OCI-LY3 (cell line): ENCODE measurements around the gene PTPN6.

Experiments used
- H2AFZ ChIP-seq: fragments of 200-600, 300-600 bp; shearing (Covaris generic); 2 replicates; pipeline ENCODE4 v1.6.0; 2014; ENCODE audit warnings: antibody characterized with exemption, low read depth, low read length
- H3K27ac ChIP-seq: fragments of 200-600, 300-600 bp; sonication (generic); 2 replicates; pipeline ENCODE4 v1.5.1; 2014; ENCODE audit warnings: mild to moderate bottlenecking, low read length, moderate library complexity, mixed read lengths
- H3K27me3 ChIP-seq: fragments of 200-600, 300-600 bp; sonication (generic); 2 replicates; pipeline ENCODE4 v1.6.1; 2014; ENCODE audit warnings: low read depth, low read length, mixed read lengths
- H3K36me3 ChIP-seq: fragments of 200-600, 300-600 bp; sonication (generic); replicated peaks from 2 replicates; pipeline ENCODE3; 2014; ENCODE audit warnings: low read depth, low read length, mixed read lengths
- H3K4me1 ChIP-seq: fragments of 300-600, 200-600 bp; sonication (generic); 2 replicates; pipeline ENCODE4 v1.6.1; 2014; ENCODE audit warnings: low read length, mixed read lengths
- H3K4me2 ChIP-seq: fragments of 200-600, 300-600 bp; sonication (generic); 2 replicates; pipeline ENCODE4 v1.6.1; 2014; ENCODE audit warnings: low read length, mixed read lengths
- H3K4me3 ChIP-seq: fragments of 300-600, 200-600 bp; sonication (generic); 2 replicates; pipeline ENCODE4 v1.5.1; 2014; ENCODE audit warnings: antibody characterized with exemption, mild to moderate bottlenecking, low read length, moderate library complexity
- H3K79me2 ChIP-seq: fragments of 300-600, 200-600 bp; shearing (Covaris generic); 2 replicates; pipeline ENCODE4 v1.6.1; 2014; ENCODE audit warnings: mild to moderate bottlenecking, low read length, mixed read lengths
- H3K9ac ChIP-seq: fragments of 300-600, 200-600 bp; shearing (Covaris generic); 2 replicates; pipeline ENCODE4 v1.6.0; 2014; ENCODE audit warnings: mild to moderate bottlenecking, low read length, moderate library complexity
- H3K9me3 ChIP-seq: fragments of 200-600, 300-600 bp; shearing (Covaris generic); 2 replicates; pipeline ENCODE4 v1.6.1; 2014; ENCODE audit warnings: low read length, mixed read lengths; ENCODE audit not compliant: insufficient read depth
- H4K20me1 ChIP-seq: fragments of 200-600, 300-600 bp; sonication (generic); 2 replicates; pipeline ENCODE4 v1.6.1; 2016; ENCODE audit warnings: low read length, mixed read lengths; ENCODE audit not compliant: insufficient read depth
- EZH2phosphoT487 ChIP-seq: fragments of 200-600 bp; shearing (Covaris generic); IDR thresholded peaks from 2 replicates; pipeline ENCODE4 v1.6.1; 2018; ENCODE audit warnings: antibody characterized with exemption, mixed run types, low read depth
- TF ChIP-seq, protein P1 (sequence below): fragments of 200-600, 300-600 bp; sonication (generic); IDR thresholded peaks from 2 replicates; pipeline ENCODE4 v1.5.1; 2014; ENCODE audit warnings: antibody characterized with exemption, low read length, low read depth

The PTPN6 gene

DNA sequence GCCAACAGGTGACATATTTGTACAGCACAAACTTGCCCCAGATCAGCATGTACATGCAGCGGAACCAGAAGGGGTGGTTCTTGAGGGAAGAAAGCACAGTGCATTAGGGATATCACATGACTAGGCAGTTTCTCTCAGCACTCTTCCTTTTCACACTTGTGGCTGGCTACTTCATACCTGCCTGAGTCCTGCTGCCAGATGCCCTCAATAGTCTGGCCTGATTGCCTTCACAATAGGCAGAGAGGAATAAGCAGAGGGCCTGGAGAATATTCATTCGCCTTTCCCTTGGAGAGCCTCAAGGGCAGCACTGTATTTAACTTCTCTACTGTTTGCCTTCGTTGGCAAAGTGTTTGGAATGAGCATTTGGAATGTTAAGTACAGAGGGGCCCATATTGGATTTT lies 27.5 kb downstream of the PTPN6 start:
- Histone ChIP-seq H3K27ac (no peak overlapping the region), H3K27me3 (no peaks in the 10 kb centered on the region), H4K20me1 (no peaks in the 10 kb centered on the region), H3K9me3 (no peaks in the 10 kb centered on the region), H3K79me2 (peaks cover 7% of the 10 kb centered on the region), H3K9ac (no peak overlapping the region), H3K4me3 (no peak overlapping the region), H3K36me3 (peaks cover 64% of the 10 kb centered on the region), H3K4me1 (no peaks in the 10 kb centered on the region), H3K4me2 (no peak overlapping the region), H2AFZ (no peak overlapping the region)
- no peak for TF ChIP-seq EZH2phosphoT487
- TF ChIP-seq, protein P1, sequence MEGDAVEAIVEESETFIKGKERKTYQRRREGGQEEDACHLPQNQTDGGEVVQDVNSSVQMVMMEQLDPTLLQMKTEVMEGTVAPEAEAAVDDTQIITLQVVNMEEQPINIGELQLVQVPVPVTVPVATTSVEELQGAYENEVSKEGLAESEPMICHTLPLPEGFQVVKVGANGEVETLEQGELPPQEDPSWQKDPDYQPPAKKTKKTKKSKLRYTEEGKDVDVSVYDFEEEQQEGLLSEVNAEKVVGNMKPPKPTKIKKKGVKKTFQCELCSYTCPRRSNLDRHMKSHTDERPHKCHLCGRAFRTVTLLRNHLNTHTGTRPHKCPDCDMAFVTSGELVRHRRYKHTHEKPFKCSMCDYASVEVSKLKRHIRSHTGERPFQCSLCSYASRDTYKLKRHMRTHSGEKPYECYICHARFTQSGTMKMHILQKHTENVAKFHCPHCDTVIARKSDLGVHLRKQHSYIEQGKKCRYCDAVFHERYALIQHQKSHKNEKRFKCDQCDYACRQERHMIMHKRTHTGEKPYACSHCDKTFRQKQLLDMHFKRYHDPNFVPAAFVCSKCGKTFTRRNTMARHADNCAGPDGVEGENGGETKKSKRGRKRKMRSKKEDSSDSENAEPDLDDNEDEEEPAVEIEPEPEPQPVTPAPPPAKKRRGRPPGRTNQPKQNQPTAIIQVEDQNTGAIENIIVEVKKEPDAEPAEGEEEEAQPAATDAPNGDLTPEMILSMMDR: no peak

DNA sequence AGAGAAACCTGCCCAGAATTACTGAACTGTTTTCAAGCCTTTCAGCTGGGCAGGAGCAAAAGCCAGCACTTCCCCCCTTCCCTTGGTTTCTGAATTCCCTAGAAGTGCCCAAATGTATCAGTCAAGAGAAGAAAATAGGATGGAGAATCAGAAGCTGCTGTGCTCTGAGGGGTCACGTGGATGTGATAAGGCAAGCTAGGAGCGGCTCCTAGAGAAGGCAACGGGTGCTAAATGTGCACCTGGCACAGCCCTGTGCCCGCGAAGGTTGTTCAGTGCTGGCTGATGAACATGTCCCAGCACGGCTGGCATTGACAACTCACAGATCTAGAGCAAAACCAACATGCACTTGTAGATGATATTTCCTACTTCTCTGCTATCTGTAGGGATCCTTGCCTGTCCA lies 27.9 kb downstream of the PTPN6 start:
- Histone ChIP-seq H3K4me1 (no peaks in the 10 kb centered on the region), H3K27me3 (no peaks in the 10 kb centered on the region), H3K79me2 (peaks cover 3% of the 10 kb centered on the region), H3K4me2 (no peak overlapping the region), H3K9me3 (no peaks in the 10 kb centered on the region), H4K20me1 (no peaks in the 10 kb centered on the region), H3K36me3 (peaks cover 63% of the 10 kb centered on the region), H3K4me3 (no peak overlapping the region), H3K27ac (no peak overlapping the region), H2AFZ (no peak overlapping the region), H3K9ac (no peak overlapping the region)
- TF ChIP-seq EZH2phosphoT487: no peak
- TF ChIP-seq, protein P1: no peak

DNA sequence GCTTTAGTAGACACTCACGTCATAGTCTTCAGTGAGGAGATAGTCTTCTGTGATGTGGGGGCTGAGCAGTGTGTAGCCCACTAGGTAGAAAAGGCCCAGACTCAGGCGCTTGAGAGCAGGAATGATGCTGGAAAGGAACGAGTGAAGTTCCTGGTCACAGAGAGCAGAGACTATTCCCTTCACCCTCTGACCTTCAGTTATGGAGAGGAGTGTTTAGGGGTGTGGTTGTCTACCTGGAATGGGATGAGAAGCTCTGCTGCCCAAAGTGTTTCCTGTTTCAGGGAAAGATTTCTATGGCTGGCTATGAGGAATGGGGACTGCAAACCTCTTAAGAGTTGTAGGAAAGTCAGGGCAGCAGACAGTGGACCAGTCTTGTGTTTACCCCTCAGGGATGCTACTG lies 28.3 kb downstream of the PTPN6 start:
- H4K20me1 ChIP-seq: no peaks in the 10 kb centered on the region
- no peaks in the 10 kb centered on the region for H3K27me3 ChIP-seq
- TF ChIP-seq, protein P1: no peak
- no peak for TF ChIP-seq EZH2phosphoT487
- no peak overlapping the region for H3K27ac ChIP-seq
- H3K79me2 ChIP-seq: no peaks in the 10 kb centered on the region; the same call in 1 of the 2 replicates
- H3K9ac ChIP-seq: no peak overlapping the region
- no peaks in the 10 kb centered on the region for H3K4me1 ChIP-seq
- peaks cover 62% of the 10 kb centered on the region for H3K36me3 ChIP-seq
- no peaks in the 10 kb centered on the region for H3K9me3 ChIP-seq
- no peak overlapping the region for H3K4me2 ChIP-seq
- H3K4me3 ChIP-seq: no peak overlapping the region
- H2AFZ ChIP-seq: no peak overlapping the region

DNA sequence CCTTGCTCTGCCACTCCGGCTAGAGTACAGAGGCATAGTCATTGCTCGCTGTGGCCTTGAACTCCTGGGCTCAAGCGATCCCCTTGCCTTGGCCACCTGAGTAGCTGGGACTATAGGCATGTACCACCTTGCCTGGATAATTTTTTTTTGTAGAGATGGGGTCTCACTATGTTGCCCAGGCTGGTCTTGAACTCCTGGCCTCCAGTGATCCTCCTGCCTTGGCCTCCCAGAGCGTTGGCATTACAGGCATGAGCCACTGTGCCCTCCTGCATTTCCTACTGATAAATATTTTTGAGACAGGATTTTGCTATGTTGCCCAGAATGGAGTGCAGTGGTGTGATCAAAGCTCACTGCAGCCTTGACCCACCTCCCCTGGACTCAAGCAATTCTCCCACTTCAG lies 28.9 kb downstream of the PTPN6 start:
- Histone ChIP-seq H3K4me2 (no peak overlapping the region), H3K4me1 (no peaks in the 10 kb centered on the region), H3K79me2 (no peaks in the 10 kb centered on the region), H2AFZ (no peak overlapping the region), H3K4me3 (no peak overlapping the region), H4K20me1 (no peaks in the 10 kb centered on the region), H3K9ac (no peak overlapping the region), H3K36me3 (peaks cover 56% of the 10 kb centered on the region), H3K27me3 (no peaks in the 10 kb centered on the region), H3K9me3 (no peaks in the 10 kb centered on the region), H3K27ac (no peak overlapping the region)
- TF ChIP-seq EZH2phosphoT487: no peak
- TF ChIP-seq, protein P1: no peak
